HepG2 (cell line): ENCODE data around the gene INO80B. TPM values are rescaled to one million over a fixed set of nuclear protein-coding genes. Genes with fewer than 3 reads are reported as not detected.

Experiments used
- AKNA ChIP-seq: sonication (generic); formaldehyde crosslinking; IDR thresholded peaks from 2 replicates; pipeline ENCODE4 v1.4.0; 2020; ENCODE audit warnings: missing genetic modification reagents, borderline replicate concordance
- ATAD3A ChIP-seq: sonication (generic); formaldehyde crosslinking; IDR thresholded peaks from 2 replicates; pipeline ENCODE4 v1.4.0; 2020; ENCODE audit warnings: missing genetic modification reagents
- CREB3 ChIP-seq: sonication (generic); formaldehyde crosslinking; IDR thresholded peaks from 2 replicates; pipeline ENCODE4 v1.5.0; 2020; ENCODE audit warnings: missing genetic modification reagents
- FOXM1 ChIP-seq: sonication (generic); formaldehyde crosslinking; IDR thresholded peaks from 2 replicates; pipeline ENCODE4 v1.5.0; 2020; ENCODE audit warnings: missing genetic modification reagents
- NFKBIZ ChIP-seq: IDR thresholded peaks from 2 replicates; pipeline ENCODE4 v1.6.1; 2018; ENCODE audit warnings: missing genetic modification reagents, missing compliant biosample characterization
- RARA ChIP-seq: IDR thresholded peaks from 2 replicates; pipeline ENCODE4 v1.6.1; 2016; ENCODE audit warnings: missing genetic modification reagents, missing compliant biosample characterization
- REL ChIP-seq: sonication (generic); formaldehyde crosslinking; conservative IDR thresholded peaks from 2 replicates; pipeline ENCODE4 v1.8.0; 2022; ENCODE audit warnings: mild to moderate bottlenecking, missing genetic modification reagents, moderate library complexity
- RERE ChIP-seq: IDR thresholded peaks from 2 replicates; pipeline ENCODE4 v1.6.1; 2016; ENCODE audit warnings: low read depth, missing genetic modification reagents, missing compliant biosample characterization
- SOX5 ChIP-seq: IDR thresholded peaks from 2 replicates; pipeline ENCODE4 v1.6.1; 2016; ENCODE audit warnings: borderline replicate concordance
- ZNF18 ChIP-seq: sonication (generic); formaldehyde crosslinking; IDR thresholded peaks from 2 replicates; pipeline ENCODE4 v1.8.0; 2022; ENCODE audit warnings: mild to moderate bottlenecking, missing genetic modification reagents; ENCODE audit not compliant: insufficient replicate concordance
- ZNF225 ChIP-seq: sonication (generic); formaldehyde crosslinking; IDR thresholded peaks from 2 replicates; pipeline ENCODE4 v1.4.0; 2020; ENCODE audit warnings: mild to moderate bottlenecking, missing genetic modification reagents
- ZNF235 ChIP-seq: sonication (generic); formaldehyde crosslinking; IDR thresholded peaks from 2 replicates; pipeline ENCODE4 v1.8.1; 2023; ENCODE audit warnings: mild to moderate bottlenecking, missing genetic modification reagents, borderline replicate concordance
- ZNF256 ChIP-seq: sonication (generic); formaldehyde crosslinking; conservative IDR thresholded peaks from 2 replicates; pipeline ENCODE4 v1.4.0; 2020; ENCODE audit warnings: missing genetic modification reagents
- ZNF414 ChIP-seq: sonication (generic); formaldehyde crosslinking; IDR thresholded peaks from 2 replicates; pipeline ENCODE4 v1.5.0; 2020; ENCODE audit warnings: missing genetic modification reagents
- polyA plus RNA-seq, 8 experiments: library from polyadenylated mRNA; depleted of rRNA in 3 of 8; stranded (reverse) in 7 of 8; unstranded in 1 of 8; fragments of >200 nt; fragmentation: Illumina TruSeq in 4 of 8; extraction: Trizol in 4 of 8; gene quantifications; 2 replicates each; pipeline versions ENCODE4 v1.2.1 to v1.2.3, GENCODE V29; 2011 to 2016; ENCODE audit warnings: low read depth in 4 of 8, missing spikeins in 1 of 8, mixed read lengths in 1 of 8; ENCODE audit not compliant: insufficient read depth in 1 of 8
- total RNA-seq, 5 experiments: library from RNA; depleted of rRNA; stranded (reverse); fragments of >200 nt; fragmentation: Illumina TruSeq; extraction: Trizol; gene quantifications; 2 replicates each; pipeline ENCODE4 v1.2.3, GENCODE V29; 2016; ENCODE audit warnings: low read depth in 1 of 5

INO80B gene
- total and polyA plus RNA-seq, 2 of the 13 experiments (the other 11 are each of a cell fraction or from before 2014, with no cell fraction given): 6.2 to 14.5 TPM

- TF ChIP-seq RERE (CRISPR knock-in tag): no peak
- TF ChIP-seq REL: peak; percentile 66; the same call in 1 of the 2 replicates
- no peak; the same call in 1 of the 2 replicates for TF ChIP-seq ZNF225 (CRISPR knock-in tag)
- peak; percentile 60 for TF ChIP-seq ZNF18 (CRISPR knock-in tag)
- TF ChIP-seq NFKBIZ: peak; percentile 36; the same call in 1 of the 2 replicates
- 0 out of 2 replicates have a peak, but pooled peaks have one; percentile 46 for TF ChIP-seq ATAD3A
- peak; percentile 59; the same call in 1 of the 2 replicates for TF ChIP-seq ZNF414 (CRISPR knock-in tag)
- TF ChIP-seq AKNA (CRISPR knock-in tag): no peak; the same call in 1 of the 2 replicates
- peak; percentile 58 for TF ChIP-seq SOX5 (CRISPR knock-in tag)
- peak; percentile 51; the same call in 1 of the 2 replicates for TF ChIP-seq CREB3 (CRISPR knock-in tag)
- 0 out of 2 replicates have a peak, but pooled peaks have one; percentile 87 for TF ChIP-seq ZNF235 (CRISPR knock-in tag)
- TF ChIP-seq ZNF256: no peak; the same call in 1 of the 2 replicates
- TF ChIP-seq FOXM1 (CRISPR knock-in tag): peak; percentile 83; the same call in 1 of the 2 replicates
- TF ChIP-seq RARA (CRISPR knock-in tag): peak; percentile 44; the same call in 1 of the 2 replicates
Measured at GRCh38 chr2:74441690-74442482, 13.0 kb upstream of the INO80B start, which contains the start of gene RTKN (continued).
